Measurements from ENCODE around the gene KIF1C.

DNA sequence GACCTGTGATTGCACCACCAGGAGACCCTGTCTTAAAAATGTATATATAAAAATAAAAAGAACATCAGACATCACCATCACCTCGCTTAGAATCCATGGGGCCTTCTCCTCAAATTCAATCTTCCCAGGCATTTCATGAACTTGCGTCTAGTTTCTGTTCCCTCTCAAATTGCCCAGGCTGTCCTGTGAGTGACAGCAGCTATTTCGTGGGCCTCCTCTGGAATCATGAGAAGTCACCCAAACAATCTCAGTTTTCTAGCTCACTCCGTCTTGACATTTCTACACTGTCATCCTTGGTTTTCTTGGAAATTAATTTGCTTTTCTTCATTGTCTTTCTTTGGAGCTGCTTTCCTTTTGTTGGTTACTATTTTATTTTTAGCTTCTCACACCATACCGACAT is 30.2 kb downstream of the KIF1C start:
- TF ChIP-seq, protein P1, sequence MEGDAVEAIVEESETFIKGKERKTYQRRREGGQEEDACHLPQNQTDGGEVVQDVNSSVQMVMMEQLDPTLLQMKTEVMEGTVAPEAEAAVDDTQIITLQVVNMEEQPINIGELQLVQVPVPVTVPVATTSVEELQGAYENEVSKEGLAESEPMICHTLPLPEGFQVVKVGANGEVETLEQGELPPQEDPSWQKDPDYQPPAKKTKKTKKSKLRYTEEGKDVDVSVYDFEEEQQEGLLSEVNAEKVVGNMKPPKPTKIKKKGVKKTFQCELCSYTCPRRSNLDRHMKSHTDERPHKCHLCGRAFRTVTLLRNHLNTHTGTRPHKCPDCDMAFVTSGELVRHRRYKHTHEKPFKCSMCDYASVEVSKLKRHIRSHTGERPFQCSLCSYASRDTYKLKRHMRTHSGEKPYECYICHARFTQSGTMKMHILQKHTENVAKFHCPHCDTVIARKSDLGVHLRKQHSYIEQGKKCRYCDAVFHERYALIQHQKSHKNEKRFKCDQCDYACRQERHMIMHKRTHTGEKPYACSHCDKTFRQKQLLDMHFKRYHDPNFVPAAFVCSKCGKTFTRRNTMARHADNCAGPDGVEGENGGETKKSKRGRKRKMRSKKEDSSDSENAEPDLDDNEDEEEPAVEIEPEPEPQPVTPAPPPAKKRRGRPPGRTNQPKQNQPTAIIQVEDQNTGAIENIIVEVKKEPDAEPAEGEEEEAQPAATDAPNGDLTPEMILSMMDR (IDR thresholded peaks at IDR 0.05): no peak
- TF ChIP-seq POLR2A (IDR thresholded peaks at IDR 0.05): no peak
